CD4-positive, alpha-beta T cell (primary cell): ENCODE results near the gene SLC6A3. TPM values are rescaled to one million over a fixed set of nuclear protein-coding genes. Genes with fewer than 3 reads are reported as not detected.
A peak's percentile ranks its signal among the peaks of the same experiment; 100 is the strongest.

ENCODE experiments used
- ATAC-seq: fragments of 200-7000 bp; cut with Tn5 transposase; one replicate; pipeline ENCODE4 v1.10.0; 2022; ENCODE audit warnings: mild to moderate bottlenecking; ENCODE audit not compliant: poor library complexity
- CTCF ChIA-PET: fragments of 350-600 bp; sonication (Branson Sonifier 250); formaldehyde crosslinking; loops from one replicate; lab custom pipeline; 2021; ENCODE audit warnings: antibody characterized with exemption, inconsistent platforms; lab: Charles Lee
- POLR2A ChIA-PET: fragments of 350-600 bp; sonication (Branson Sonifier 250); formaldehyde crosslinking; loops from one replicate; lab custom pipeline; 2021; ENCODE audit warnings: antibody characterized with exemption, inconsistent platforms; lab: Charles Lee
- DNase-seq, 14 experiments: peaks; one replicate each; pipeline ENCODE4 v3.0.0-alpha.2; 2013 to 2020; ENCODE audit warnings: mixed read lengths in 2 of 14
- H3K27ac ChIP-seq, 2 donors: one replicate each; pipeline versions ENCODE4 v1.5.1 to v1.7.0; 2013; ENCODE audit warnings: low read length in 2 of 2, low read depth in 1 of 2, mild to moderate bottlenecking in 1 of 2
- H3K27me3 ChIP-seq, 2 experiments: 1 replicate in 1 of 2; 2 replicates in 1 of 2; pipeline versions ENCODE4 v1.6.1 to v1.7.0; 2013; ENCODE audit warnings: low read length in 2 of 2, control low read depth in 1 of 2, mild to moderate bottlenecking in 1 of 2, moderate library complexity in 1 of 2; ENCODE audit not compliant: insufficient read depth in 2 of 2, control insufficient read depth in 1 of 2
- H3K36me3 ChIP-seq: one replicate; pipeline ENCODE4 v1.6.1; 2013; ENCODE audit warnings: low read length, control low read depth; ENCODE audit not compliant: insufficient read depth
- H3K4me1 ChIP-seq: one replicate; pipeline ENCODE4 v1.6.1; 2013; ENCODE audit warnings: low read length, control low read depth; ENCODE audit not compliant: insufficient read depth
- H3K4me3 ChIP-seq: one replicate; pipeline ENCODE4 v1.5.1; 2013; ENCODE audit warnings: mild to moderate bottlenecking, low read length, moderate library complexity
- H3K9me3 ChIP-seq, 2 experiments: 1 replicate in 1 of 2; 2 replicates in 1 of 2; pipeline versions ENCODE4 v1.6.1 to v1.7.0; 2013; ENCODE audit warnings: low read length in 2 of 2, mild to moderate bottlenecking in 2 of 2, control low read depth in 1 of 2, moderate library complexity in 1 of 2; ENCODE audit not compliant: control insufficient read depth in 1 of 2, insufficient read depth in 1 of 2
- H3K27ac Mint-ChIP-seq: one replicate; pipeline ENCODE4 v1.8.0; 2020; ENCODE audit warnings: mixed read lengths
- H3K27me3 Mint-ChIP-seq: one replicate; pipeline ENCODE4 v1.8.0; 2021; ENCODE audit warnings: mixed read lengths
- H3K36me3 Mint-ChIP-seq: one replicate; pipeline ENCODE4 v1.8.0; 2021; ENCODE audit warnings: low read depth, mixed read lengths
- H3K4me1 Mint-ChIP-seq: one replicate; pipeline ENCODE4 v1.8.0; 2021; ENCODE audit warnings: low read depth, mixed read lengths
- H3K4me3 Mint-ChIP-seq: one replicate; pipeline ENCODE4 v1.8.0; 2020; ENCODE audit warnings: mild to moderate bottlenecking, mixed read lengths
- H3K9me3 Mint-ChIP-seq: one replicate; pipeline ENCODE4 v1.8.0; 2020; ENCODE audit warnings: mixed read lengths
- intact Hi-C, 2 experiments: fragments of 100-400 bp; cut with DNase I in 1 of 2; cut with micrococcal nuclease in 1 of 2; formaldehyde crosslinking; loops; one replicate each; pipeline versions ENCODE4 v1.15.1 to v1.9.0; 2023 to 2025; cut with DNase I, micrococcal nuclease
- total RNA-seq, 174 experiments: library from RNA in 2 of 174; stranded (reverse) in 2 of 174; gene quantifications; one replicate each; pipeline ENCODE4 v1.2.3 and lab custom pipeline; 2021 to 2026
- TF ChIP-seq, protein P1 (sequence below): fragments of 200-600 bp; IDR thresholded peaks from one replicate; pipeline ENCODE4 v1.8.0; 2022; ENCODE audit warnings: antibody characterized with exemption, mild to moderate bottlenecking

The SLC6A3 gene
- total RNA-seq, 2 experiments from 2014 or later, result 0.08 TPM; not detected in 1

DNA sequence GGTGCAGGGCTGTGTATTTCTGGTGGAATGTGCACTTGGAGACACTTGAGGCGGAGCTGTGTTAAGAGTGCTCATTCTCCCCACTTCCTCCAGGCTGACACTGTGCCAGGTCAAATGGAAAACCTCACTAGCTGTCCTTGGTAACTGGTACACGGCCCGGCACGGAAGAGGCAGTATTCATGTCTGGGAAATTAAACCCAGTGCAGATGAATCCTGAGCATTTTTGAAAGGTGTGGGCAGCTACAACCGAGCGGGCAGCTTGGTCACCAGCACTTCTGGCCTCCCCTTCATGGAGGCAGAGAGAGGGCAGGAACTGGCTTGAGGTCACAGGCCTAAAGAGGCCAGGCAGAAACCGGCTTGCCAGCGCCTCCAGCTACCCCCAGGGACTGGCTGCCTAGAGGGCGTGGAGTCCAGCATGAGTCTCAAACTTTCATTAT, 101.9 kb downstream of the SLC6A3 start:
- H3K4me3 Mint-ChIP-seq, result peak overlapping the region; percentile 96
- POLR2A ChIA-PET, result interaction anchor here (0.6 to 4.1 kb wide), 3 partner anchors 28 to 178 kb away, joined by 4 to 38 read pairs (median 27); no protein-coding TSS in a partner anchor

More for the DNA sequence above, 101.9 kb downstream of the SLC6A3 start:
- Histone ChIP-seq H3K4me1 (peaks cover 38% of the 10 kb centered on the region), H3K36me3 (peaks cover 41% of the 10 kb centered on the region), H3K4me3 (no peak overlapping the region), H3K9me3 (no peaks in the 10 kb centered on the region), H3K27ac (no peak overlapping the region), H3K27me3 (no peaks in the 10 kb centered on the region)
- intact Hi-C loops, result loop anchor here (1.0 to 10.0 kb wide), 4 partner anchors 49 to 451 kb away; partner anchors contain the start of genes BRD9 (in 1 of the 2), MRPL36 (in 1 of the 2), TERT (in 1 of the 2) and TRIP13 (in 1 of the 2)
- CTCF ChIA-PET, result interaction anchor here (3.1 kb wide), 1 partner anchor 37 kb away, joined by 12 read pairs; no protein-coding TSS in a partner anchor
- DNase-seq (no peak), ATAC-seq (no peak)
- no peaks in the 10 kb centered on the region for H3K27me3 Mint-ChIP-seq
- no peaks in the 10 kb centered on the region for H3K9me3 Mint-ChIP-seq
- H3K4me1 Mint-ChIP-seq, result peaks cover 36% of the 10 kb centered on the region
- peaks cover 41% of the 10 kb centered on the region for H3K36me3 Mint-ChIP-seq
- peak overlapping the region; percentile 91 for H3K27ac Mint-ChIP-seq
- TF ChIP-seq, protein P1, sequence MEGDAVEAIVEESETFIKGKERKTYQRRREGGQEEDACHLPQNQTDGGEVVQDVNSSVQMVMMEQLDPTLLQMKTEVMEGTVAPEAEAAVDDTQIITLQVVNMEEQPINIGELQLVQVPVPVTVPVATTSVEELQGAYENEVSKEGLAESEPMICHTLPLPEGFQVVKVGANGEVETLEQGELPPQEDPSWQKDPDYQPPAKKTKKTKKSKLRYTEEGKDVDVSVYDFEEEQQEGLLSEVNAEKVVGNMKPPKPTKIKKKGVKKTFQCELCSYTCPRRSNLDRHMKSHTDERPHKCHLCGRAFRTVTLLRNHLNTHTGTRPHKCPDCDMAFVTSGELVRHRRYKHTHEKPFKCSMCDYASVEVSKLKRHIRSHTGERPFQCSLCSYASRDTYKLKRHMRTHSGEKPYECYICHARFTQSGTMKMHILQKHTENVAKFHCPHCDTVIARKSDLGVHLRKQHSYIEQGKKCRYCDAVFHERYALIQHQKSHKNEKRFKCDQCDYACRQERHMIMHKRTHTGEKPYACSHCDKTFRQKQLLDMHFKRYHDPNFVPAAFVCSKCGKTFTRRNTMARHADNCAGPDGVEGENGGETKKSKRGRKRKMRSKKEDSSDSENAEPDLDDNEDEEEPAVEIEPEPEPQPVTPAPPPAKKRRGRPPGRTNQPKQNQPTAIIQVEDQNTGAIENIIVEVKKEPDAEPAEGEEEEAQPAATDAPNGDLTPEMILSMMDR, result no peak

Other genes starting within 250 kb of the SLC6A3 start
- gene SLC6A19, start 243.8 kb downstream of the SLC6A3 start, total RNA-seq, result not detected
- gene SLC6A18, start 220.1 kb downstream of the SLC6A3 start, total RNA-seq, result not detected
- gene TERT, start 150.4 kb downstream of the SLC6A3 start, total RNA-seq, result under 1 TPM; 0.55 to 0.84 TPM
- 10 to 100 TPM; 47.2 to 47.4 TPM for gene CLPTM1L, start 100.3 kb downstream of the SLC6A3 start, total RNA-seq
- gene LPCAT1, start 78.5 kb upstream of the SLC6A3 start, total RNA-seq, result 10 to 100 TPM; 20.4 to 21.2 TPM